T-helper 2 cell (primary cell): ENCODE results near the gene ZNF281.
A peak's percentile ranks its signal among the peaks of the same experiment; 100 is the strongest.
"Not testable (repeated sequence)": the region's sequence is repeated elsewhere in the genome, so short reads cannot be mapped to it uniquely, and the experiment has no call there.

ENCODE experiments used
- DNase-seq, 5 experiments: peaks; one replicate each; pipeline versions ENCODE4 v3.0.0 to v3.0.0-alpha.2; 2012 to 2022

Gene ZNF281

GRCh38 chr1:200428482-200429205 lies 18.8 kb upstream of the ZNF281 start:
- DNase-seq: no peak

GRCh38 chr1:200427744-200428143 lies 17.9 kb upstream of the ZNF281 start:
- no peak for DNase-seq

GRCh38 chr1:200426196-200426595 lies 16.4 kb upstream of the ZNF281 start:
- DNase-seq: no peak

- no peak for DNase-seq
Measured at GRCh38 chr1:200423235-200423634, 13.4 kb upstream of the ZNF281 start.

- DNase-seq: no peak
Measured at GRCh38 chr1:200422211-200422610, 12.4 kb upstream of the ZNF281 start.

- no peak for DNase-seq
Measured at GRCh38 chr1:200415789-200416593, 6.2 kb upstream of the ZNF281 start.

GRCh38 chr1:200415227-200415626 lies 5.4 kb upstream of the ZNF281 start:
- no peak for DNase-seq

GRCh38 chr1:200414657-200415056 lies 4.8 kb upstream of the ZNF281 start:
- no peak for DNase-seq

GRCh38 chr1:200413766-200414165 lies 3.9 kb upstream of the ZNF281 start:
- not testable (repeated sequence) for DNase-seq

GRCh38 chr1:200411406-200412257 lies 1.8 kb upstream of the ZNF281 start:
- DNase-seq: no peak

GRCh38 chr1:200410566-200410878 lies 686 bp upstream of the ZNF281 start:
- peak in 1 of 5 experiments; percentile 29 for DNase-seq

- DNase-seq: peak; percentile 2 to 52 (median 21)
Measured at GRCh38 chr1:200409203-200409760, 554 bp downstream of the ZNF281 start.

- no peak for DNase-seq
Measured at GRCh38 chr1:200406161-200406797, 3.6 kb downstream of the ZNF281 start.

- DNase-seq: no peak
Measured at GRCh38 chr1:200405264-200405663, 4.6 kb downstream of the ZNF281 start.

GRCh38 chr1:200401708-200402107 lies 8.1 kb downstream of the ZNF281 start:
- DNase-seq: no peak

GRCh38 chr1:200401263-200401662 lies 8.6 kb downstream of the ZNF281 start:
- DNase-seq: no peak

GRCh38 chr1:200400556-200400955 lies 9.3 kb downstream of the ZNF281 start:
- DNase-seq: no peak

GRCh38 chr1:200399860-200400259 lies 10.0 kb downstream of the ZNF281 start:
- no peak for DNase-seq

- no peak for DNase-seq
Measured at GRCh38 chr1:200398373-200398772, 11.5 kb downstream of the ZNF281 start.

- peak in 1 of 5 experiments; percentile 30 for DNase-seq
Measured at GRCh38 chr1:200392625-200393185, 17.1 kb downstream of the ZNF281 start.

- no peak for DNase-seq
Measured at GRCh38 chr1:200391747-200392146, 18.1 kb downstream of the ZNF281 start.

GRCh38 chr1:200388791-200389190 lies 21.0 kb downstream of the ZNF281 start:
- DNase-seq: no peak
